Measurements from ENCODE around the gene VPS35L. TPM values are rescaled to one million over a fixed set of nuclear protein-coding genes. Genes with fewer than 3 reads are reported as not detected.

Gene VPS35L
- total RNA-seq, 1 experiment from 2014 or later = 55.5 TPM

DNA sequence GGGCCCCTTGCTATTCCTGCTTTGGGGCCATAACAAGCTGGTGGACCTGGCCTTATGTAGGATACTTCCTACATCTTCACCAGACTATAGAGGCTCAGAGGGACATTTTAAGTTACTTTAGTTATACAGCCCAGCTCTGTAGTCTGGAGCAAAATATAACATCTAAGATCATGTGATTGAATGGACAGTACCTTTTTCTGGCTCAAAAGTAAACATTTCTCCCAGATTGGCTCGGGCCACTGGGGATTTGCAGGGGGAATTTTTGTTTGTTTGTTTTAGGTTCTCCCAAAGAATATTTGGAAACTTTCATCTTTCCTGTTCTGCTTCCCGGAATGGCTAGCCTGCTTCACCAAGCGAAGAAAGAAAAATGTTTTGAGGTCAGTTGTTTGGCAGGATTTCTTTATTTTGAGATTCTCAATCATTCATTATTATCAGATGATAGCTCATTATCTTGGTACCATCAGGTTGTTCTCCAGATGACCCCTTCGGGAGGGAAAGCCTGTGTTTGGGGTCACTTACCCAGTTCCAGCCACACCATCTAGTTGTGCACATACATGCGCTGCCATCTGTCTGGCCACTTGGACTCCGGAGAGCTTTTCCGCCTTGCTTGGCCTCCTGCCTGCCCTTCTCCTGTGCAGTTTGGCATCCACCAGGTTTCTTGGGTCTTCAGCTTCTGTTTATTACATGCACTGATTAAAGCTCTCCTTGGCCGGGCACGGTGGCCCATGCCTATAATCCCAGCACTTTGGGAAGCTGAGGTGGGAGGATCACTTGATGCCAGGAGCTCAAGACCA lies 179.8 kb downstream of the VPS35L start:
- Mint-ChIP-seq H3K4me1 (ENCODE audit: insufficient read depth, unreplicated experiment) (no peaks in the 10 kb centered on the region), H3K27ac (ENCODE audit: low read depth, unreplicated experiment) (peak overlapping the region; percentile 40), H3K36me3 (ENCODE audit: insufficient read depth, unreplicated experiment) (peaks cover 31% of the 10 kb centered on the region), H3K9me3 (ENCODE audit: unreplicated experiment) (no peaks in the 10 kb centered on the region), H3K4me3 (ENCODE audit: unreplicated experiment) (no peak overlapping the region), H3K27me3 (ENCODE audit: insufficient read depth, unreplicated experiment) (no peaks in the 10 kb centered on the region)
- intact Hi-C loops (cut with micrococcal nuclease) = no loop called here
- CTCF ChIA-PET = interaction anchor here (0.5 to 1.3 kb wide), 4 partner anchors 14 to 378 kb away, joined by 3 to 6 read pairs (median 4); no protein-coding TSS in a partner anchor
- POLR2A ChIA-PET = interaction anchor here (0.7 to 0.8 kb wide), 2 partner anchors 12 to 22 kb away, joined by 3 read pairs; no protein-coding TSS in a partner anchor
- TF ChIP-seq CTCF (IDR thresholded peaks at IDR 0.05; ENCODE audit: unreplicated experiment) = no peak
- BruUV-seq (replicated peaks) = no TSS peak
- DNase-seq (ENCODE audit: unreplicated experiment) = no peak

GRCh38 chr16:19737306-19738038 lies 182.0 kb downstream of the VPS35L start:
- H3K4me1 Mint-ChIP-seq (ENCODE audit: insufficient read depth, unreplicated experiment) = no peaks in the 10 kb centered on the region
- H3K27me3 Mint-ChIP-seq (ENCODE audit: insufficient read depth, unreplicated experiment) = no peaks in the 10 kb centered on the region
- BruUV-seq (replicated peaks) = no TSS peak
- H3K9me3 Mint-ChIP-seq (ENCODE audit: unreplicated experiment) = no peaks in the 10 kb centered on the region
- ChIA-PET CTCF (interaction anchor here (0.7 kb wide), 1 partner anchor 1393 kb away, joined by 3 read pairs; no protein-coding TSS in a partner anchor), POLR2A (interaction anchor here (0.7 kb wide), 1 partner anchor 33 kb away, joined by 3 read pairs; no protein-coding TSS in a partner anchor)
- TF ChIP-seq CTCF (IDR thresholded peaks at IDR 0.05; ENCODE audit: unreplicated experiment) = no peak
- no peak overlapping the region for H3K27ac Mint-ChIP-seq (ENCODE audit: low read depth, unreplicated experiment)
- intact Hi-C loops (cut with micrococcal nuclease) = no loop called here
- H3K4me3 Mint-ChIP-seq (ENCODE audit: unreplicated experiment) = no peak overlapping the region
- peaks cover 31% of the 10 kb centered on the region for H3K36me3 Mint-ChIP-seq (ENCODE audit: insufficient read depth, unreplicated experiment)
- no peak for DNase-seq (ENCODE audit: unreplicated experiment)

DNA sequence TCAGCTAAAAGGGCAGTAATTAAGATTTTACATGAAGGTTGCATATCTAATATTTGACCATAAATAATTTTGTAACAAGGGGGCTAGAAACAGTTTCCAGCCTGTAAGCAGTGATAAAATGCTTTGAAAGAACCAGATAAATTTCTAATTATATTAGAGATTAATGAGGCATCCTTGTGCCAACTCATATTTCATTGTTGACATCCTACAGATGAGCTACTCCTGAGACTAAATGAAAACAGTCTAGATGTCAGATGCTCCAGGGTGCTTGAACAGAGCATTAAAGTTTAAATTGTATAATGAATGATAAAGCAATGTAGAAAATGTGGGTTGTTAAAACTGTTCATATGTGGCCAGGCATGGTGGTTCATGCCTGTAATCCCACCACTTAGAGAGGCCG lies 185.9 kb downstream of the VPS35L start:
- POLR2A ChIA-PET = no interaction called here
- no peaks in the 10 kb centered on the region for H3K27me3 Mint-ChIP-seq (ENCODE audit: insufficient read depth, unreplicated experiment)
- H3K9me3 Mint-ChIP-seq (ENCODE audit: unreplicated experiment) = no peaks in the 10 kb centered on the region
- H3K27ac Mint-ChIP-seq (ENCODE audit: low read depth, unreplicated experiment) = no peak overlapping the region
- BruUV-seq (replicated peaks) = no TSS peak
- peaks cover 11% of the 10 kb centered on the region for H3K36me3 Mint-ChIP-seq (ENCODE audit: insufficient read depth, unreplicated experiment)
- H3K4me1 Mint-ChIP-seq (ENCODE audit: insufficient read depth, unreplicated experiment) = no peaks in the 10 kb centered on the region
- no peak for DNase-seq (ENCODE audit: unreplicated experiment)
- no peak overlapping the region for H3K4me3 Mint-ChIP-seq (ENCODE audit: unreplicated experiment)
- TF ChIP-seq CTCF (IDR thresholded peaks at IDR 0.05; ENCODE audit: unreplicated experiment) = no peak
- CTCF ChIA-PET = no interaction called here
- intact Hi-C loops (cut with micrococcal nuclease) = no loop called here

- intact Hi-C loops (cut with micrococcal nuclease) = no loop called here
- no peak for TF ChIP-seq CTCF (IDR thresholded peaks at IDR 0.05; ENCODE audit: unreplicated experiment)
- CTCF ChIA-PET = interaction anchor here (0.7 kb wide), 1 partner anchor 14 kb away, joined by 3 read pairs; no protein-coding TSS in a partner anchor
Observed at GRCh38 chr16:19743816-19744159, 188.3 kb downstream of the VPS35L start.

More at GRCh38 chr16:19743816-19744159, 188.3 kb downstream of the VPS35L start:
- Mint-ChIP-seq H3K9me3 (ENCODE audit: unreplicated experiment) (no peaks in the 10 kb centered on the region), H3K27me3 (ENCODE audit: insufficient read depth, unreplicated experiment) (no peaks in the 10 kb centered on the region), H3K36me3 (ENCODE audit: insufficient read depth, unreplicated experiment) (peaks cover 6% of the 10 kb centered on the region), H3K4me3 (ENCODE audit: unreplicated experiment) (no peak overlapping the region), H3K4me1 (ENCODE audit: insufficient read depth, unreplicated experiment) (no peaks in the 10 kb centered on the region), H3K27ac (ENCODE audit: low read depth, unreplicated experiment) (no peak overlapping the region)
- no TSS peak for BruUV-seq (replicated peaks)
- DNase-seq (ENCODE audit: unreplicated experiment) = no peak
- POLR2A ChIA-PET = no interaction called here
